GM10847 (cell line): ENCODE measurements around the gene MED15.

ENCODE experiments used
- POLR2A ChIP-seq: IDR thresholded peaks from 2 replicates; pipeline ENCODE4 v1.6.1; 2011; ENCODE audit not compliant: insufficient read length; ENCODE audit errors: extremely low read depth

The MED15 gene

DNA sequence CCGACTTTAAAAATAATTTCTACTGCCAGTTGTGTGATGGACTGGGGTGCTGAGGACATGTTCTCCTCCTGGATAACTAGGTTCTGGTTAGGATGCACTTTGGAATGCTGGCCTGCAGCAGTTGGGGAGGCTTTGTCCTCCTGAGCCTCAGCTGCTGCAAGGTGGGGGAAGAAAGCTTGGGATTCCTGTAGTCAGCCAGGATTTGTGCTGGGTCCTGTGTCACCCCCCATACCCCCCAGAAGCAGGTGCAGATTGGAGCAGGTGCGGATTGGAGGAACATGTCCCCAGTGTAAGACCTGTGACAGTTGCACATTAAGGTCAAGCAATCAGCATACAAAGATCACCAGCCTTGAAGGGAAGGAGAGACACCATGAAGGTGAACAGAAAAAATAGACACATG lies 51.1 kb downstream of the MED15 start:
- TF ChIP-seq POLR2A: no peak

DNA sequence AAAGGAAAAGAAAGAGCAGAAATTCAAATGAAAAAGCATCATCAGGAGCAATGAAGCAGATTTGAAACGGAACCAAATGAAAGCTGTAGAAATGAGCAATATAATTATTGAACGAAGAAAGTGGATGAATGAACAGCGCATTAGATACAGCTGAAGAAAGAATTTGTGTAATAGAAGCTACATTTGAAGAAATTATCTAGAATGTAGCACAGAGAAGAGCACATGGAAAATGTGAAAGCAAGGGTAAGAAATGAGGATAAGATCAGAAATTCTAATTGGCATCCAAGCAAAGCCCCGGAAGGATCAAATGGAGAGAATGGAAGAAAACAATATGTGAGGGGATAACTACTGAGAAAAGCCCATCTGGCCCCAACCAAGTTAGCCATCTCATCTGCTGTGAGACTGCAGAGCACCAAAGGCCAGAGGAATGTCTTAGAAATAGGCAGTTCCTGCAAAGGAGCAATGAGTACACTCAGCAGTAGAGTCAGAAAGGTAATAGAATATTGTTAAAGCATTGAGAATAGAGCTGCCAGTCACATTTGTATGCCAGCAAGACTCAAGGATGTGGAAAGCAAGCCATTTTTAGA lies 51.9 kb downstream of the MED15 start:
- TF ChIP-seq POLR2A: no peak

DNA sequence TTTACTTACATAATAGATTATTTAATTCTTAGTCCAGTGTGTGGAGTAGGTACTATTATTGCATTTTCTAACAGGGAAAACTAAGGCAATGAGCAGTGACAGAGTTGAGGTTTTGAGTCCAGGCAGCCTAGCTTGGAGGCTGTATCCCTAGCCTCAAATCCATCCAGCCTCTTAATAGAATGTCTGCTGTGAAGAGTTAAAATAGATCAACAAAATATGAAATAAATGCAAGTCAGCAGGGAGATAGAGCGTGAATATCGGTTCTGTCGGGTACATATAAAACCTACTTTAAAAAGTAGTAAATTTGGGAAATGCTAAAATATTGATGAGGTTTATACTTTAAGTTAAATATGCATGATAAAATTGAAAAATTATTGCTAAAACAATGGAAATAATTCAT lies 53.3 kb downstream of the MED15 start:
- no peak for TF ChIP-seq POLR2A

DNA sequence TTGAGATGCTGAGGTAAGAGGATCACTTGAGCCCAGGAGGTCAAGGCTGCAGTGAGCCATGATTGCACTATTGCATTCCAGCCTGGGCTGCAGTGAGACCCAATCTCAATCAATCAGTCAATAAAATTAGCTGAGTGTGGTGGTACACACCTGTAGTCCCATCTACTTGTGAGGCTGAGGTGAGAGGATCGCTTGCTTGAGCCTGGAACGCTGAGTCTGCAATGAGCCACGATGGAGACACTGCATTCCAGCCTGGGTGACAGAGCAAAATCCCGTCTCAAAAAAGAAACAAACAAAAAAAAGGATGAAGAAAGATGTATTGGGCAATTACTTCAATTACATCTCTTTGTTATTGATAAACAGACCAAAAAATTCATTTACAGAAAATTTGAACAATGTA lies 54.5 kb downstream of the MED15 start:
- no peak for TF ChIP-seq POLR2A

DNA sequence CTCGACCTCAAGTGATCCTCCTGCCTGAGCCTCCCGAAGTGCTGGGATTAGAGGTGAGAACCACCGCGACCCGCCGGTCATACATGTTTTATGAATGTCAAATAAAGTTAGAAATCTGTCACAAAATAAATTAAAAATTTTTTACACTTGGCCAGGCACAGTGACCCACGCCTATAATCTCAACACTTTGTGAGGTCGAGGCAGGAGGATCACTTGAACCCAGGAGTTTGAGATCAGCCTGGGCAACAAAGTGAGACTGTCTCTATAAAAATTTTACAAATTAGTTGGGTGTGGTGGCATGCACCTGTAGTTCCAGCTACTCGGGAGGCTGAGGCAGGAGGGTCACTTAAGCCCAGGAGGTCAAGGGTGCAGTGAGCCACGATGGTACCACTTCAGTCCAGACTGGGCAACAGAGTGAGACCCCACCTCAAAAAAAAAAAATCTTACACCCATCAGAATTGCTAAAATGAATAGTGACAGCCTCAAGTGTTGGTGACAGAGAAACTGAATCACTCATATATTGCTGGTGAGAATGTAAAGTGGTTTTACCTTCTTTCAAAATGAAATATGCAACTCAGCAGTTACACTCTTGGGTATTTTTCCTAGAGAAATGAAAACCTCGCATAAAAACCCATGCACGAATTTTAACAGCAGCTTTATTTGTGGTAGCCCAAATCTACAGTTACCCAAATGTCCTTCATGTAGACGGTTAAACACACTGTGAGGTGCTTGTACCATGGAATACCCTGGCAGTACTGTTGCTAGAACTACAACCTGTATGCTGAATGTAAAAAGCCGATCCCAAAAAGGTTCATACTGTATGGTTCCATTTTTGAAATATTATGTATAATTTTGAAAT lies 55.4 kb downstream of the MED15 start:
- TF ChIP-seq POLR2A: no peak

DNA sequence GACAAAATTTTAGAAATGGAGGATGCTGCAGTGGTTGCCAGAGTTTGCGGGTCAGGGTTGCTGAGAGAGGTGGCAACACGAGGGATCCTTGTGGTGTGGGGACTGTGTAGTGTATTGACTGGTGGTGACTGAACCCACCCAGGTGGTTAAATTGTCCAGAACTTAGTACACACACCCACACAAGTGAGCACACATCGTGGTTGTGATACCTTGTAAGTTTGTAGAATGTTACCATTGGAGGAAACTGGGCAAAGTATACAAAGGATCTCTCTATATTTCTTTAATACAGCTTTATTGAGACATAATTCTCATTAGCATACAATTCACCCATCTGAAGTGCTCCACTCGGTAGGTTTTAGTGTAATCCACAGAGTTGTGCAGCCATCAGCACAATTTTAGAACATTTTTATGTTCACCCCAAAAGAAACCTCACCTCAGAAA lies 56.1 kb downstream of the MED15 start:
- no peak for TF ChIP-seq POLR2A

DNA sequence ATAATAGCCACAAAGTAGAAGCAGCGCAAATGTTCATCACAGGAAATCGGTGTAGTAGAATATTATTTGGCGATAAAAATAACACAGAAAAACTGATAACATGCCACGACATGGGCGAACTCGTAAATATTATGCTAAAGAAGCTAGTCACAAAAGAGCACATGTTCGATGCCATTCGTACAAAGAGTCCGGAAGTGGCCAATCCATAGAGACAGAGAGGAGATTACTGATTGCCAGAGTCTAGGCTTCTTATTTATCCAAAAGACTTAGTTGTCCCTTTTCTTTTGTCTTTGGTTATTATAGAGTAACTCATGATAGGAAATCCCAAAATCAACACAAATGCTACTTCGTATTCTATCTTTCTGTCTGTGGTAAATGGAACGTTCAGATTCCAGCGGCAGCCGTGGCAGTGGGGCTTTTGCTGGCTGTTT lies 56.5 kb downstream of the MED15 start:
- no peak for TF ChIP-seq POLR2A

DNA sequence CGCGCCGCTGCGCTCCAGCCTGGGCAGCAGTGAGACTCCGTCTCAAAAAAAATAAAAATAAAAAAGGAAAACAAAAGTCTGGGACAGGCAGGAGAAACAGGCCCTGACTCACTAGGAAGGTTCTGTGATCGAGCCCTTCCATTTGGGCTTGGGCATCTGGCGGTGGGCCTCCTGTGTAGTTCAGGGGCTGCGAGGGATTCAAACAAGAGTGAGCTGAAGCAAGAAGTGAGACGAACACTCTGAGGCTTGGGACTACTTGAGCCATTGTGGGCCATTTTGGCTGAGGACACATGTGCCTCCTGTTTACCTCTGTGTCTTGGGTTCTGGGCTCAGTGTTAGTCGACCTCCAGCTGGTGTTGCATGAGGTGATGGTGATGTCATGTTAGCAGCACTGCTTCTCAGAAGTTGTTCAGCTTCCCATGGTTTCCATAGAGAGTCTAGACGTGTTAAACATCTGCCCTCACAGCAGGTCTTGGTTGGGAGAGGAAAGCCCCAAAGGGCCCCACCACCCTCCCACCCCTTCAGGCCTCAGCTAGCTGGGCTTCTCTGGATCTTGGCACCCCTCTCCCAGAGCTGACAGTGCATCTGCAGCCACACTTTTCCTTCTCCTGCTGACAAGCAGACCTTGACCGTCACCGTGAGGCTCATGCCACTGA lies 57.8 kb downstream of the MED15 start:
- TF ChIP-seq POLR2A: no peak

DNA sequence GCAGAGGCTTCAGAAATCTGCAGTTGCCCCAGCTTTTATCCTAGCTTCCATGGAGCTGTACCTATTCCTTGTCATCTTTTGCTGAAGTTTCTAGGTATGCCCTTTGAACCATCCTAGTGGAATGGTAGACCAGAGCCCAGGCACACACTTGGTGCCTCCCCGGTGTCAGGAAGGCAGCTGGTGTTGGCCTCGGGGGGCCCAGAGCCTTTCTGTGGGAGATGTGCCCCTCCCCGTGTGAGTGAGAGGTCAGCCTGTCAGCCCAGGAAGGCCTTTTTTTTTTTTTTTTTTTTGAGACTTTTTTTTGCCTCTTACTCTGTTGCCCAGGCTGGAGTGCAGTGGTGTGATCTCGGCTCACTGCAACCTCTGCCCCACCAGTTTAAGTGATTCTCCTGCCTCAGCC lies 58.4 kb downstream of the MED15 start:
- no peak for TF ChIP-seq POLR2A

DNA sequence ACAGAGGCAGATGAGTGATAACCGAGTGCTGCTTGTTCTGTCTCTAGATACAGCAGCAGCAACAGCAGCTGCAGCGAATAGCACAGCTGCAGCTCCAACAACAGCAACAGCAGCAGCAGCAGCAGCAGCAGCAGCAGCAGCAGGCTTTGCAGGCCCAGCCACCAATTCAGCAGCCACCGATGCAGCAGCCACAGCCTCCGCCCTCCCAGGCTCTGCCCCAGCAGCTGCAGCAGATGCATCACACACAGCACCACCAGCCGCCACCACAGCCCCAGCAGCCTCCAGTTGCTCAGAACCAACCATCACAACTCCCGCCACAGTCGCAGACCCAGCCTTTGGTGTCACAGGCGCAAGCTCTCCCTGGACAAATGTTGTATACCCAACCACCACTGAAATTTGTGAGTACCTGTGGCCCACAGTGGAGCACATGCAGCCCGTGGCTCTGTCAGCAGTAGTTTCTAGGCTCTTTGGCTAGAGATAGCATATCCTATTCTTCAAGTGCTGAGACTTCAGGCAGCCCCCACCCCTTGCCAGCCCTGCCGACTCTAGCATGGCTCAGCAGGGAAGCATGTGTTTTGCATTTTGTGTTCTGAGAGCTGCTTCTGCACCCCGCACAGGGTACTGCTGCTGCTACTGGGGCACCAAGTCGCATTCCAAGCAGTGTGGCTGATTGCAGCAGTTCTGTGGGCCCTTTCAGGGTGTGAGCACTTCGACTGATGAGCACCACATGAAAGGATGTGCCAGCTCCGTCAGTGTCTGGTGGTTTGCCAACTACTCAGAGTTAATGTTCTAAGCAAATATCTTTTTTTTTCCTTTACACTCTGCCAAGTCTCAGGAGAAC lies 59.2 kb downstream of the MED15 start:
- TF ChIP-seq POLR2A: no peak

DNA sequence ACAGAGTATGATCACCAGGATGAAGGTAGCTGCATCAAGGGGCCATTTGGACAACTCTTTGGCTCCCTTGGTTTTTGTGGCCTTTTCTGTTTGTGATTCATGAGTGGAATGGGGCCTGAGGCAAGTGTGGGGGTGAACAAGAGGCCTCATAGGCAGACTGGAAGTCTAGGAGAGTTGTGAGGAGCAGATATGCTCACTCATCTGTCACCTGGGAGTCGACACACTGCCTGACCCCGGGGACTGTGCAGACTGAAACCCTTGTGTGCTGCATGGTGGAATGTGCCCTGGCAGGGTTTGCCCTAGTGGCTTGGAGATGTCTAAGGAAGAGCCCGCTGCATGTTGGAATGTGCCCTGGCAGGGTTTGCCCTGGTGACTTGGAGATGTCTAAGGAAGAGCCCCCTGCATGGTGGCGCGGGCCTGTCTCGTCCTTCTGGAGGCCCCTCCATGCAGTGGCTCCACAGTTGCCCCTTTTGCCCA lies 60.0 kb downstream of the MED15 start:
- no peak for TF ChIP-seq POLR2A

DNA sequence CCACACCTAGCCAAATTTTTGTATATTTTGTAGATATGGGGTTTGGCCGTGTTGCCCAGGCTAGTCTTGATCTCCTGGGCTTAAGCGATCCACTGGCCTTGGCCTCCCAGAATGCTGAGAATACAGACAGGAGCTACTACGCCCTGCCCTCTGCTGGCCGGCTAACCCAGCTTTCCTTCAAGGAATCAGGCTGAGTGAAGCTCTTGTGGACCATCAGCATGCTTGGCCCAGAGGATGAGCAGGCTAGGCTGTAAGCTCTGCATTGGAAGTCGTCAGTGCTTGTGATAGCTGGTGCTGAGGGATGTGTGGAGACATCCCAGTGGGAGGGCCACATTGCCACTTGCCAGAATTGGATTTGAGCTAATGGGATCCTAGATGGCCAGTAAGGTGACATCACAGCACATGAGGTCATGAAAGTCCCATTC lies 60.6 kb downstream of the MED15 start:
- TF ChIP-seq POLR2A: no peak

DNA sequence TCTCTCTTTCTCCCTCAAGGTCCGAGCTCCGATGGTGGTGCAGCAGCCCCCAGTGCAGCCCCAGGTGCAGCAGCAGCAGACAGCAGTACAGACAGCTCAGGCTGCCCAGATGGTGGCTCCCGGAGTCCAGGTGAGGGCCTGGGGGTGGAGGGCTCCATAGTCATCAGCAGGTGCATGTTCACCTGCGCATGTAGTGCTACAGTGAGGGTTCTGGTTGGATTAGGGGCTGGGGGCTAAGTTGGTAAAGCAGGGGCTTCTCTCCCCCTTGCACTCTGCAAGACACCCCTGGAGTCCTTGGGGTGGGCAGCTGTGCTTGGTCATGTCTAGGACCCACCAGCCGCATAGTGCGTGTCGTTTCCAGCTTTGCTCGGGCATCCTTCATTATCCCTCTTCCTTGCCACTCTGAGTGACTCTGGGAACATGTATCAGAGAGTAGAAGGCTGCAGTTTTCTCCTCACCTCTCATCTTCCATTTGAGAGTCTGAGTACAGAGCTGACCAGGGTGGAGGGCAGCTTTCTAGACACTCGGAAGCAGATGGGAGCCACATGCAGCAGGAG lies 61.2 kb downstream of the MED15 start:
- no peak for TF ChIP-seq POLR2A
